ENCODE data around the gene KIF6. TPM values are rescaled to one million over a fixed set of nuclear protein-coding genes. Genes with fewer than 3 reads are reported as not detected.
A peak's percentile ranks its signal among the peaks of the same experiment; 100 is the strongest.

Gene KIF6
- total RNA-seq, 1 donor from 2014 or later: not detected

GRCh38 chr6:39313526-39314272, 411.5 kb downstream of the KIF6 start:
- peaks cover 31% of the 10 kb centered on the region for H3K27me3 ChIP-seq (ENCODE audit: control insufficient read depth, insufficient read depth, low read length)
- H3K4me3 ChIP-seq (ENCODE audit: low read depth, low read length): no peak overlapping the region

GRCh38 chr6:39312912-39313525, 412.2 kb downstream of the KIF6 start:
- TF ChIP-seq, protein P1, sequence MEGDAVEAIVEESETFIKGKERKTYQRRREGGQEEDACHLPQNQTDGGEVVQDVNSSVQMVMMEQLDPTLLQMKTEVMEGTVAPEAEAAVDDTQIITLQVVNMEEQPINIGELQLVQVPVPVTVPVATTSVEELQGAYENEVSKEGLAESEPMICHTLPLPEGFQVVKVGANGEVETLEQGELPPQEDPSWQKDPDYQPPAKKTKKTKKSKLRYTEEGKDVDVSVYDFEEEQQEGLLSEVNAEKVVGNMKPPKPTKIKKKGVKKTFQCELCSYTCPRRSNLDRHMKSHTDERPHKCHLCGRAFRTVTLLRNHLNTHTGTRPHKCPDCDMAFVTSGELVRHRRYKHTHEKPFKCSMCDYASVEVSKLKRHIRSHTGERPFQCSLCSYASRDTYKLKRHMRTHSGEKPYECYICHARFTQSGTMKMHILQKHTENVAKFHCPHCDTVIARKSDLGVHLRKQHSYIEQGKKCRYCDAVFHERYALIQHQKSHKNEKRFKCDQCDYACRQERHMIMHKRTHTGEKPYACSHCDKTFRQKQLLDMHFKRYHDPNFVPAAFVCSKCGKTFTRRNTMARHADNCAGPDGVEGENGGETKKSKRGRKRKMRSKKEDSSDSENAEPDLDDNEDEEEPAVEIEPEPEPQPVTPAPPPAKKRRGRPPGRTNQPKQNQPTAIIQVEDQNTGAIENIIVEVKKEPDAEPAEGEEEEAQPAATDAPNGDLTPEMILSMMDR (IDR thresholded peaks at IDR 0.05; ENCODE audit: insufficient read depth, low read length, severe bottlenecking): no peak
- DNase-seq (ENCODE audit: low read depth) (no peak), FAIRE-seq (no peak)
- peaks cover 31% of the 10 kb centered on the region for H3K27me3 ChIP-seq (ENCODE audit: control insufficient read depth, insufficient read depth, low read length)
- no peak overlapping the region for H3K4me3 ChIP-seq (ENCODE audit: low read depth, low read length)
- H3K36me3 ChIP-seq (ENCODE audit: control insufficient read depth, insufficient read depth, low read length): no peaks in the 10 kb centered on the region

More at GRCh38 chr6:39313526-39314272, 411.5 kb downstream of the KIF6 start:
- FAIRE-seq (no peak), DNase-seq (ENCODE audit: low read depth) (no peak)
- H3K36me3 ChIP-seq (ENCODE audit: control insufficient read depth, insufficient read depth, low read length): no peaks in the 10 kb centered on the region
- TF ChIP-seq, protein P1 (IDR thresholded peaks at IDR 0.05; ENCODE audit: insufficient read depth, low read length, severe bottlenecking): no peak

DNA sequence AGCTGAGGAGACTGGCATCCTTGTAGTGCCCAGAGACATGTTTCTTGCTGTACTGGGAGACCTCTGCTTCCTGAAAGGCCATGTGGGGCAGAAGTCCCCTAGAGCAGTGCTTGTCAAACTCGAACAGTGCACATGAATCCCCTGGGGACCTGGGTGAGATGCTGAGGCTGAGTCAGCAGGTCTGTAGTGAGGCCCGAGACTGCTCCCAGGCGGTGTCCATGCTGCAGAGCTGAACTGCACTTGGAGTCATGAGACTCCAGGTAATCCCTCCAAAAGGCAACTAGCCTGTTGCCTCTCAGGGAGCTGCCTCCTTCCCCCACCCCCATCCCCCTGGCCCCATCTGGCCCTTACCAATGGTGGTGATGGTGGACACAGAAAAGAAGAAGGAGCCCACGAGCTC, 414.7 kb downstream of the KIF6 start:
- DNase-seq (ENCODE audit: low read depth) (no peak), FAIRE-seq (no peak)
- TF ChIP-seq, protein P1 (IDR thresholded peaks at IDR 0.05; ENCODE audit: insufficient read depth, low read length, severe bottlenecking): no peak
- H3K27me3 ChIP-seq (ENCODE audit: control insufficient read depth, insufficient read depth, low read length): peaks cover 31% of the 10 kb centered on the region
- H3K36me3 ChIP-seq (ENCODE audit: control insufficient read depth, insufficient read depth, low read length): no peaks in the 10 kb centered on the region
- no peak overlapping the region for H3K4me3 ChIP-seq (ENCODE audit: low read depth, low read length)

DNA sequence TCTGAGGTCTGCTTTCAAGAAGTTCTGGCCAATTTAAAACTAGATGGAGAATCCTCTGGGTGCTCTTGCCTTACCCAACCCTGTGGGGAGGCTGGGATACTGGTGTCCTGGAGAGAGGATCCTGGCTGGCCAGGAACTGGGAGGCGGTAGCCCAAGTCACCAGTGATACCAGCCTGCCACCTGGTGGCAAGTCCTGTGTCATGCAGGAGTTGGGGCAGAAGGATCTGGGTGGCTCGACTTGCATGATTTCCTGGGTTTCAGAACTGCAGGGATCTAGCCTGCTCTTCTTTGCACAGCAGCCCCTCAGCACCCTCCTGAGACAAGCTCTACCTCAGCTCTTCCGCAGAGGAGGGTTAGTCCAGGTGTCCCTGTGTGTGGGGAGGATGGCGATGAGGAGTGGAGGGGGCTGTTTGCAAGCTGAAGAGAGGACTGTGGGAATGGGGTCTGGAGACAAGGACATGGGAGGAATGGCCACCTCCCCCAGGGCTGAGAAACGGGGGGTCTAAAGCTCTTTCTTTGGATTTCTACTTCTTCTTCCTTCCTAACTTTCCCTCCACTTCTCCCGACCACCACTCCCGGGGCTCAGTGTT, 415.2 kb downstream of the KIF6 start:
- TF ChIP-seq, protein P1 (IDR thresholded peaks at IDR 0.05; ENCODE audit: insufficient read depth, low read length, severe bottlenecking): peak; percentile 95
- DNase-seq (ENCODE audit: low read depth): peak; percentile 52
- no peak overlapping the region for H3K4me3 ChIP-seq (ENCODE audit: low read depth, low read length)
- H3K27me3 ChIP-seq (ENCODE audit: control insufficient read depth, insufficient read depth, low read length): peaks cover 31% of the 10 kb centered on the region
- H3K36me3 ChIP-seq (ENCODE audit: control insufficient read depth, insufficient read depth, low read length): no peaks in the 10 kb centered on the region
- peak; percentile 73 for FAIRE-seq

GRCh38 chr6:39307462-39307861, 417.7 kb downstream of the KIF6 start:
- FAIRE-seq (no peak), DNase-seq (ENCODE audit: low read depth) (no peak)
- TF ChIP-seq, protein P1 (IDR thresholded peaks at IDR 0.05; ENCODE audit: insufficient read depth, low read length, severe bottlenecking): no peak
- Histone ChIP-seq H3K4me3 (ENCODE audit: low read depth, low read length) (no peak overlapping the region), H3K27me3 (ENCODE audit: control insufficient read depth, insufficient read depth, low read length) (peaks cover 9% of the 10 kb centered on the region), H3K36me3 (ENCODE audit: control insufficient read depth, insufficient read depth, low read length) (no peaks in the 10 kb centered on the region)

All from bronchial epithelial cell (primary cell).